Stimulated activated naive CD4-positive, alpha-beta T cell treated with Interleukin-2 at 50 U/mL for 16 hours (primary cell): ENCODE measurements around the gene VOPP1.

Experiments used
- DNase-seq: peaks from one replicate; lab custom pipeline; 2025; lab: John Stamatoyannopoulos, UW

Gene VOPP1

GRCh38 chr7:55554038-55554437 is 18.3 kb downstream of the VOPP1 start:
- no peak for DNase-seq

GRCh38 chr7:55553024-55553345 is 19.3 kb downstream of the VOPP1 start:
- DNase-seq: no peak

- DNase-seq: no peak
Measured at GRCh38 chr7:55552320-55553023, 19.8 kb downstream of the VOPP1 start.

DNA sequence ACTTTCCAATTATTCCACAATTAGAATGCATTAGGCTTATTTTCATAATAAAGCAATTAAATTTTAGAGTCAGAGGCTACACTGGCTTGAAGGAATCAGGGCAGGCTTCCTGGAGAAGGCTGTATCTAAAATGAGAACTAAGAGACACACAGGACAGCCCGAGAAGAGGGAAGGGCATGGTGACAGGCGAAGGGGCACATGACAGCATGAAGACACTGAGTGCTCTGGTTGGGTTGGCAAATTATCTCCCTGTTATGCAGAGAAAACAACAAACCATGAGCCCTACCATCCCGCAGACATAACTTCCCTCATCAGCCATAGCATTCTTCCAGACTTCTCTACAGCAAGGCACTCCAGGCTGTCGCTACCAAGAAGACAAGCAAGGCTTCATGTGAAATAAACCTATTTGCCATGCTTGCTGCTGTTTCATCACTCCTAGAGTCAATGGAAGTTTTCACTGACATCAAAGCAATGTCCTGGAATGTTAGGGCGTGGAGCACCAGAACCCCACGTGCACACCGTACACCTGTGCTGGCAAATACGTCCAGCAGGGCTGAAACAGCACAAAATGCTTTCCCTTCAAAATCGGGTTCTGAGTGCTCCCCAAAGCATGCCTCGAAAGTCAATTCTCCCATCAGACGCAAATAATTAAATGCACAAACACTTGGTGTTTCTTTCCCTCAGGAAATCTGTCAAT is 21.3 kb downstream of the VOPP1 start:
- DNase-seq: no peak

GRCh38 chr7:55550010-55550663 is 22.2 kb downstream of the VOPP1 start:
- no peak for DNase-seq

DNA sequence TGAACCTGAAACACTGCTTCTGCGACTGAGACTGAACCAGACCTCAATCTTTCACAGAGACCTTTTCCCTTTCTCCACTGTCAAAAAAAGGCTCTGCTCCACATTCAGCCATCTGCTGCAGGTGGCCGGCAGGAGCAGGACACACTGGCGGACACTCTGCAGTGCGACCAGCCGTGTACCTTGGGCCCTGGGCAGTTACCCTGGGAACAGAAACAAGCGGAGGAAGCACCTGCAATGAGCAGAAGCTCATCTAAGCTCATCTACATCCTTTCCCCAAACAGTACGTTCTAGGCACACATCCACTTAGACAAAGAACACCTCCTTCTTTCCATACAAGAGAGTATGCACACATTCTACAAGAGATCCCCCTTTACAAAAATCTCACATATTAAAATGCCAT is 22.8 kb downstream of the VOPP1 start:
- DNase-seq: no peak

DNA sequence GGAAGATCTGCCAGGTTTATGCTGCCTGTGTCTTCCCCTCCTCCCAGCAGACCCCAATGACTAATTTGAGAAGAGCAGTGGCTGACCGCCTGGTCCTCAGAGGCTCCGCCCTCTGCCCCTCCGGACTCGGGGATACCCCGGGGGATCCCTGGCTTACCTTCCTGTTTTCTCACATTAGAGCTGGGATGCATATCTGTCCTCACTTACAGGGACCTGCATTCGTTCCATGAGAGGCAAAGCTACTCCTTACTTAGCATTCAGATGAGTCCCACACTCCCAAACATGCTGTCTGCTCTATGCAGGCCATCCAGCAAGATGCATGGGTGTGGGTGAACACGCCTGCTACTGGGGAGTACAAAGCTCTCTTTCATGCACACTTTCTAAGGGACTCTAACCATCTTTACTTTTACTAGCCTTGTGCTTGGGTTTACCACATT is 24.0 kb downstream of the VOPP1 start:
- DNase-seq: no peak

DNA sequence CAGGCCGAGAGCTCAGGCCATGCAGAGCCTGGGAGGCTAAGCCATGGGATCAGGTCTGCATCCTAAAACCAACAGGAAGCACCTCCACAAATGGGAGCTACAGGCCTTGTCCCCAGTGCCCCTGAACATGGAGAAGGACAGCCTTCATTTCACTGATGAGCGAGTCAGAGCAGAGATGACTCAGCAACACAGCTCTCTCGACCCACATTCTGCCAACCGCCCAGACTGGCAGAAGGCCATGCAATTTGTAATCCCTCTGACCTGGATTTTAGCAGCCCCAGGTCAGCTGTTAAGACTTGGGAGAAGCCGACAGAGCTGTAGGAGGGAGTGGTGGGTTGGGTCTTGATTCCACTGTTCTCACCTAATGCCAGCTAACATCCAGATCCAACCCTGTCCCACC is 25.5 kb downstream of the VOPP1 start:
- peak; percentile 45 for DNase-seq

- no peak for DNase-seq
Measured at GRCh38 chr7:55545496-55545895, 26.8 kb downstream of the VOPP1 start.

- no peak for DNase-seq
Measured at GRCh38 chr7:55540226-55540858, 32.0 kb downstream of the VOPP1 start.

- DNase-seq: no peak
Measured at GRCh38 chr7:55539380-55539779, 32.9 kb downstream of the VOPP1 start.

- DNase-seq: no peak
Measured at GRCh38 chr7:55538538-55538937, 33.8 kb downstream of the VOPP1 start.

DNA sequence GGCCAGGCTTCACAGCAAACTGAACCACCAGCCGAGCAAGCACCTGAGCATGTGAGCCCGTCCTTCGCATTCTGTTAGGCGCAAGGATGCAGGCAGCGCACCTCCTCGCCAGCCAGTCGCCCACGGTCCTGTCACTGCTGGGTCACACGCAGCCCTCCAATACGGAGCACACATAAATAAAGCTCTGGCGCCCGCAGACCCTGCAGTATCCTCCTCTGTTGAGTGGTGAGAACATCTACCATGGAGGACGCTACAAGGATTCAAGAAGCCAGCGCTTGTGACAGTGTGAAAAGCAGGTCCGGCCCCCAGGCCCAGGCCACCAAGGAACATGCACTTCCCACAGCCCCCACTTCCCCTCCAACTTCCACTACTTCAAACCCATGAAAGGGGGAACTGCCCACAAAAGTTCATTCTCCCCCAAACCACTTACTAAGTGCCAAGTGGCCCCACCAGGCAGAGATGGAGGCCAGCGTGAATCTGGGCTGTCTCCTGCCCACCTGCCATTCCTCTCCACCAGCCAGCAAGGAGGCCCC is 34.8 kb downstream of the VOPP1 start:
- no peak for DNase-seq

DNA sequence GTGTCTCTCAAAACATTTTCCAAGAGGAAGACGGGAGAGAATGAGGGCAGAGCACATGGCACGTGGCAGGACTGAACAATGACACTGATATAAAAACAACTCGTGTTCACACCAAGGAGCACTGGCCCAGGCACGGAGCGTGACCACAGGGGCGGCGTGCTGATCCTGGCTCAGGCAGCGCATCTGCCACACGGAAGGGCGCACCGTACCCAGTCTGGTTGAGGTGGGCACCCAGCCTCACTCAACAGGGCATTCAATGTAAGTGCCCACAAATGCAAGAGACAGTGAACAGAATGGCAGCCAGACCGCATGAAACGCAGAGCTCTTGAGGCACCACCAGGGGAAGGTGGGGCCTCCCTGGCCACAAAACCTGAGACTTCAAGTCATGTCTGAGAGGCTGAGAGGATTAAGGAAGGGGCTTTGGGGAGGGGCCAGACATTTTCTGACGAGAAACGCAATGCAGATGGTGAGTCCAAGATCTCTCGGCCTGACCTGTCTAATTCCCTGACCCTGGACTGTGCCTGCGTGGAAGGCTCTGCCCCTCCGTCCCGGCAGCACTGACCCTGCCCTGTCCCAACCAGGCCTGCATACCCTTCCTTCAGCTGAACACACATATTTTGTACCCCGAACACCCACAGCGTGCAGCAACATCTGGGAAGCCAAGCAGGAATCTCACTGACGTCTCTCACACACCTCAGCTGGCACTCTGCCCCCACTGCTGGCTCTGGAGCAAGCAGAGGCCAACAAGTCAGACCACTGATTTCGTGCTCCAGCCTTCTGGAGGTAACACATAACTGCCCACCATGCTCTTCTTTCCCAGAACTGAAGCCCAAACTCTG is 35.5 kb downstream of the VOPP1 start:
- no peak for DNase-seq

- no peak for DNase-seq
Measured at GRCh38 chr7:55535617-55536016, 36.7 kb downstream of the VOPP1 start.

- no peak for DNase-seq
Measured at GRCh38 chr7:55534916-55535590, 37.2 kb downstream of the VOPP1 start.

GRCh38 chr7:55534262-55534915 is 37.9 kb downstream of the VOPP1 start:
- peak; percentile 78 for DNase-seq

DNA sequence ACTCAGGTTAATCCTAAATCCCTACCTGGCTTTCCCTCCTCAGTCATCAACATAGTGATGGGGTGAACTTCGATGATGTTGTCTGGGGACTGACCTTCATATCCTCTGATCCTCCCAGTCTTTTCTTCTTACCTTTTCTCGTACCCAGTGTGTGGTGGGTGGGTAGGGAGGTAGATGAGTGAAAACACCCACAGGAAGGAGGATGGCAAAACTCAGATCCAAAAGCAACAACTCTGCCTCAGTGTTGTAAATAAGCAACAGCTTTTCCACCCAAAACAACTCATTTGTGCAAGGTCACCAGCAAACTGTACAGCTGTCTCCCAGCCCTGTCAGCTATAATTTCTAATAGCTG is 38.6 kb downstream of the VOPP1 start:
- no peak for DNase-seq

DNA sequence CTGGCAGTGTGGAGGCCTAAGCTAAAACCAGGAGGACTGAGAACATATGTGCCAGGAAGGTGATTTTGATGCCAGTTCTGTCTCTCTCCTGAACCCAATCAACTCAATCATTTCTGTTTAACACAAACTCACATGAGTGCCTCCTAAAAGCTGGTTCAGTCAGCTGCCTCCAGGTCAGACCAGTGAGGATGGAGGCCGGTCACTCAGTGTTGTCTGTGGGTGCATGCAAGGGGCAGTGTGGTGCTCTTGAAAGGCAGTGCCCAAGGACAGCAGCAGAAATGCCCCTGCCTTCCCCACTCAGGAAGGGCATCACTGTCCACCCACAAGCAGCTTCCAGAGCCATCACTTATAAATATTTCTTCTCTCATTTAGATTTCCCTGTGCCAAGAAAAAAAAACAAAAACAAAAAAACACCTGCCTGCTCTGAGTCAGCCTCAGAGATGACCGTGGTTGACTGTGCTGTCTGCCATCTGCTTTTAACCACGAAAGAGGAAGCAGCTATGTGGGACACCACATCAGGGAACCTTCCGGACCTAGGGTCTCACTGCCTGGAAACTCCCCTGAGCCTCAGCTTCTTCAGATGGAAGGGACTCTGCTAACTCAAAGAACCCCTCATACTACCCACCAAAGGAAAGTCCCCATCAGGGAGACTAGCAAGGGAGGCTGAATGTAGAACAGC is 39.1 kb downstream of the VOPP1 start:
- DNase-seq: peak; percentile 59
